Activated T-cell treated with anti-CD3 and anti-CD28 coated beads, Interleukin-2, amount 50 U/mL, for 1 hour (primary cell): ENCODE data around the gene CUL3.

Source experiments
- DNase-seq: peaks from one replicate; pipeline ENCODE4 v3.0.0-alpha.2; 2020

The CUL3 gene

GRCh38 chr2:224466304-224466895, 118.8 kb downstream of the CUL3 start:
- no peak for DNase-seq

GRCh38 chr2:224461391-224461790, 123.8 kb downstream of the CUL3 start:
- no peak for DNase-seq

GRCh38 chr2:224457408-224458096, 127.6 kb downstream of the CUL3 start:
- DNase-seq = no peak

- no peak for DNase-seq
Observed at GRCh38 chr2:224453892-224454291, 131.3 kb downstream of the CUL3 start.

- DNase-seq = no peak
Observed at GRCh38 chr2:224449212-224450147, 135.7 kb downstream of the CUL3 start.

GRCh38 chr2:224448236-224448635, 136.9 kb downstream of the CUL3 start:
- DNase-seq = no peak

GRCh38 chr2:224444783-224445182, 140.4 kb downstream of the CUL3 start:
- DNase-seq = no peak

GRCh38 chr2:224444021-224444420, 141.1 kb downstream of the CUL3 start:
- DNase-seq = no peak

GRCh38 chr2:224442071-224442967, 142.8 kb downstream of the CUL3 start:
- peak; percentile 19 for DNase-seq

- no peak for DNase-seq
Observed at GRCh38 chr2:224440988-224441387, 144.2 kb downstream of the CUL3 start.

- no peak for DNase-seq
Observed at GRCh38 chr2:224438726-224439125, 146.4 kb downstream of the CUL3 start.

- DNase-seq = no peak
Observed at GRCh38 chr2:224436634-224437033, 148.5 kb downstream of the CUL3 start.

GRCh38 chr2:224434618-224435017, 150.5 kb downstream of the CUL3 start:
- no peak for DNase-seq

GRCh38 chr2:224433442-224433841, 151.7 kb downstream of the CUL3 start:
- DNase-seq = no peak

GRCh38 chr2:224432003-224432579, 153.1 kb downstream of the CUL3 start:
- no peak for DNase-seq

GRCh38 chr2:224429441-224429810, 155.7 kb downstream of the CUL3 start:
- DNase-seq = no peak

- DNase-seq = no peak
Observed at GRCh38 chr2:224428787-224429440, 156.2 kb downstream of the CUL3 start.

GRCh38 chr2:224427471-224427870, 157.7 kb downstream of the CUL3 start:
- no peak for DNase-seq

- no peak for DNase-seq
Observed at GRCh38 chr2:224426656-224427055, 158.5 kb downstream of the CUL3 start.

- no peak for DNase-seq
Observed at GRCh38 chr2:224421065-224421464, 164.1 kb downstream of the CUL3 start.
